Type B pancreatic cell (in vitro differentiated cells): Measurements from ENCODE around the gene EIF2S3. TPM values are rescaled to one million over a fixed set of nuclear protein-coding genes. Genes with fewer than 3 reads are reported as not detected.
"Not testable (repeated sequence)": the region's sequence is repeated elsewhere in the genome, so short reads cannot be mapped to it uniquely, and the experiment has no call there.

Source experiments
- DNase-seq: peaks from one replicate; pipeline ENCODE4 v3.0.0; 2021; ENCODE audit warnings: mixed read lengths; ENCODE audit not compliant: unreplicated experiment; ENCODE audit errors: extremely low spot score
- H3K27ac Mint-ChIP-seq: 2 replicates; pipeline ENCODE4 v1.8.0; 2021; ENCODE audit warnings: mild to moderate bottlenecking, mixed read lengths
- H3K27me3 Mint-ChIP-seq: 2 replicates; pipeline ENCODE4 v1.8.0; 2021; ENCODE audit warnings: mixed read lengths
- H3K36me3 Mint-ChIP-seq: 2 replicates; pipeline ENCODE4 v1.8.0; 2021; ENCODE audit warnings: mixed read lengths
- H3K4me1 Mint-ChIP-seq: one replicate; pipeline ENCODE4 v1.8.0; 2021; ENCODE audit warnings: mixed read lengths; ENCODE audit not compliant: unreplicated experiment
- H3K4me3 Mint-ChIP-seq: 2 replicates; pipeline ENCODE4 v1.8.0; 2021; ENCODE audit warnings: mild to moderate bottlenecking, mixed read lengths
- H3K9me3 Mint-ChIP-seq: 2 replicates; pipeline ENCODE4 v1.8.0; 2021; ENCODE audit warnings: mixed read lengths
- total RNA-seq: library from RNA; stranded (reverse); gene quantifications from 2 replicates; pipeline ENCODE4 v1.2.1, GENCODE V29; 2021; ENCODE audit warnings: low replicate concordance
- TF ChIP-seq, protein P1 (sequence below): fragments of 200-600 bp; sonication (generic); conservative IDR thresholded peaks from 2 replicates; pipeline ENCODE4 v1.5.0; 2021; ENCODE audit warnings: antibody characterized with exemption, mild to moderate bottlenecking

EIF2S3 gene
- total RNA-seq, 1 donor from 2014 or later = 418 TPM

DNA sequence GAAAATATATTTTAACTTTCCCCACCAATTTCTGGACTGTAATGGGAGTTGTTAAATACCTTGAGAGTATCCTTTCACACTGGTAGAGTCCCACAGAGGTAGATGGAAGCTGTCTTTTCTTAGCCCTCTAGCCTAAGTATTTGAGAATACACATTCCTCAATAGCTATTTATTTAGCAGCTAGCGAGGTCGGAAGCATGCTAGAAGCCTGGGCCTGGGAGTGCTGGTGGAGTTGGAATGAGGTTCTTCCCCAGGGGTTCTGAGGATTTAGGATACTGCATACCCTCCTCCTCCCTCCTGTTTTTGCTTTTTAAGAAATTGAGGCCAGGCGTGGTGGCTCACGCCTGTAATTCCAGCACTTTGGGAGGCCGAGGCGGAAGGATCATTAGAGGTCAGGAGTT lies 26.8 kb upstream of the EIF2S3 start:
- no peak for DNase-seq
- Mint-ChIP-seq H3K9me3 (no peaks in the 10 kb centered on the region), H3K4me3 (no peak overlapping the region), H3K27me3 (no peaks in the 10 kb centered on the region), H3K27ac (no peak overlapping the region), H3K36me3 (peaks cover 4% of the 10 kb centered on the region), H3K4me1 (peaks cover 3% of the 10 kb centered on the region)
- TF ChIP-seq, protein P1, sequence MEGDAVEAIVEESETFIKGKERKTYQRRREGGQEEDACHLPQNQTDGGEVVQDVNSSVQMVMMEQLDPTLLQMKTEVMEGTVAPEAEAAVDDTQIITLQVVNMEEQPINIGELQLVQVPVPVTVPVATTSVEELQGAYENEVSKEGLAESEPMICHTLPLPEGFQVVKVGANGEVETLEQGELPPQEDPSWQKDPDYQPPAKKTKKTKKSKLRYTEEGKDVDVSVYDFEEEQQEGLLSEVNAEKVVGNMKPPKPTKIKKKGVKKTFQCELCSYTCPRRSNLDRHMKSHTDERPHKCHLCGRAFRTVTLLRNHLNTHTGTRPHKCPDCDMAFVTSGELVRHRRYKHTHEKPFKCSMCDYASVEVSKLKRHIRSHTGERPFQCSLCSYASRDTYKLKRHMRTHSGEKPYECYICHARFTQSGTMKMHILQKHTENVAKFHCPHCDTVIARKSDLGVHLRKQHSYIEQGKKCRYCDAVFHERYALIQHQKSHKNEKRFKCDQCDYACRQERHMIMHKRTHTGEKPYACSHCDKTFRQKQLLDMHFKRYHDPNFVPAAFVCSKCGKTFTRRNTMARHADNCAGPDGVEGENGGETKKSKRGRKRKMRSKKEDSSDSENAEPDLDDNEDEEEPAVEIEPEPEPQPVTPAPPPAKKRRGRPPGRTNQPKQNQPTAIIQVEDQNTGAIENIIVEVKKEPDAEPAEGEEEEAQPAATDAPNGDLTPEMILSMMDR = no peak

DNA sequence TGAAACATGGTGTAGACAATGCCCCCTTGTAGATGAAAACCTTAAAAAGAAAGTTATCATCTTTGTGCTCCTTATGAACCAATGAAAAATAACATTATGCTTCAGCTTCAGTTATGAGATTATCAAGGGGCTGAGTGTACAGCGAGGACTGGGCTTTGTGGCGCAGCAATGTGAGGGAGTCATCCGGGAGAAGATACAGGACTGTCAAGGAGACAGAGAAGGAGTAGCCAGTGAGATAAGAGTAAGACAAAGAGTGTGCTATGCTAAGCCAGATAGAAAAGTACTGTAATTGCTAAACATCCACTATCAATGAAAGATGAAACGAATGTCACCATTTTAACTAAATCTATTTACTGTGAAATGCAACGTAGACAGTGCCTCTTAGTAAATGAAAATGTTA lies 24.2 kb upstream of the EIF2S3 start:
- no peaks in the 10 kb centered on the region for H3K27me3 Mint-ChIP-seq
- TF ChIP-seq, protein P1 = no peak
- no peak overlapping the region for H3K4me3 Mint-ChIP-seq
- no peak overlapping the region for H3K27ac Mint-ChIP-seq
- DNase-seq = no peak
- H3K36me3 Mint-ChIP-seq = no peaks in the 10 kb centered on the region
- no peaks in the 10 kb centered on the region for H3K9me3 Mint-ChIP-seq
- no peaks in the 10 kb centered on the region for H3K4me1 Mint-ChIP-seq

GRCh38 chrX:24034485-24034884 lies 20.3 kb upstream of the EIF2S3 start:
- TF ChIP-seq, protein P1 = no peak

DNA sequence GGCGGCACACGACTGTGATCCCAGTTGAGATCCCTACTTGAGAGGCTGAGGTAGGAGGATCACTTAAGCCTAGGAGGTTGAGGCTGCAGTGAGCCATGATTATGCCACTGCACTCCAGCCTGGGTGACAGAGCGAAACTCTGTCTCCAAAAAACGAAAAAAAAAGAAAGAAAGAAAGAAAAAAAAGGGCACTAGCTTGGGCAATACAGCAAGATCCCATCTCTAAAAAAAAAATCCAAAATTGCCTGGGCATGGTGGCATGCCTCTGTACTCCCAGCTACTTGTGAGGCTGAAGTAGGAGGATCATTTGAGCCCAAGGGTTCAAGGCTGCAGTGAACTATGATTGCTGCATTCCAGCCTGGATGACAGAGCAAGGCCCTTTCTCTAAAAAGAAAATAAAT lies 17.0 kb upstream of the EIF2S3 start:
- Mint-ChIP-seq H3K27ac (no peak overlapping the region), H3K4me3 (no peak overlapping the region), H3K27me3 (no peaks in the 10 kb centered on the region), H3K9me3 (no peaks in the 10 kb centered on the region), H3K4me1 (no peaks in the 10 kb centered on the region), H3K36me3 (no peaks in the 10 kb centered on the region)
- DNase-seq = no peak
- TF ChIP-seq, protein P1 = no peak

More at GRCh38 chrX:24034485-24034884, 20.3 kb upstream of the EIF2S3 start:
- DNase-seq = no peak
- Mint-ChIP-seq H3K27ac (no peak overlapping the region), H3K27me3 (no peaks in the 10 kb centered on the region), H3K4me1 (no peaks in the 10 kb centered on the region), H3K9me3 (no peaks in the 10 kb centered on the region), H3K36me3 (no peaks in the 10 kb centered on the region), H3K4me3 (no peak overlapping the region)

DNA sequence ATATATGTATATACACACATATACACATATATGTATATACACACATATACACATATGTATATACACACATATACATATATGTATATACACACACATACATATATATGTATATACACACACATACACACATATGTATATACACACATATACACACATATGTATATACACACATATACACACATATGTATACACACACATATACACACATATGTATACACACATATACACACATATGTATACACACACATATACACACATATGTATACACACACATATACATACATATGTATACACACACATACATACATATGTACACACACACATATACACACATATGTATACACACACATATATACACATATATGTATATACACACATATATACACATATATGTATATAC lies 8.7 kb upstream of the EIF2S3 start:
- not testable (repeated sequence) for H3K36me3 Mint-ChIP-seq, H3K4me1 Mint-ChIP-seq, H3K27ac Mint-ChIP-seq, H3K27me3 Mint-ChIP-seq, DNase-seq, H3K4me3 Mint-ChIP-seq, H3K9me3 Mint-ChIP-seq

DNA sequence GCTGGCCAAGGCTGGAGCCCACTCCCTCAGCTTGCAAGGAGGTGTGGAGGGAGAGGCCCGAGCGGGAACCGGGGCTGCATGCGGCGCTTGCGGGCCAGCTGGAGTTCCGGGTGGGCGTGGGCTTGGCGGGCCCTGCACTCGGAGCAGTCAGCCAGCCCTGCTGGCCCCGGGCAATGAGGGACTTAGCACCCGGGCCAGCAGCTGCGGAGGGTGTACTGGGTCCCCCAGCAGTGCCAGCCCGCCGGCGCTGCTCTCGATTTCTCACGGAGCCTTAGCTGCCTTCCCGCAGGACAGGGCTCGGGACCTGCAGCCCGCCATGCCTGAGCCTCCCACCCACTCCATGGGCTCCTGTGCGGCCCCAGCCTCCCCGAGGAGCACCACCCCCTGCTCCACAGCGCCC lies 5.1 kb upstream of the EIF2S3 start:
- H3K4me1 Mint-ChIP-seq, DNase-seq, H3K27ac Mint-ChIP-seq, H3K9me3 Mint-ChIP-seq, H3K36me3 Mint-ChIP-seq, H3K4me3 Mint-ChIP-seq, H3K27me3 Mint-ChIP-seq: not testable (repeated sequence)

DNA sequence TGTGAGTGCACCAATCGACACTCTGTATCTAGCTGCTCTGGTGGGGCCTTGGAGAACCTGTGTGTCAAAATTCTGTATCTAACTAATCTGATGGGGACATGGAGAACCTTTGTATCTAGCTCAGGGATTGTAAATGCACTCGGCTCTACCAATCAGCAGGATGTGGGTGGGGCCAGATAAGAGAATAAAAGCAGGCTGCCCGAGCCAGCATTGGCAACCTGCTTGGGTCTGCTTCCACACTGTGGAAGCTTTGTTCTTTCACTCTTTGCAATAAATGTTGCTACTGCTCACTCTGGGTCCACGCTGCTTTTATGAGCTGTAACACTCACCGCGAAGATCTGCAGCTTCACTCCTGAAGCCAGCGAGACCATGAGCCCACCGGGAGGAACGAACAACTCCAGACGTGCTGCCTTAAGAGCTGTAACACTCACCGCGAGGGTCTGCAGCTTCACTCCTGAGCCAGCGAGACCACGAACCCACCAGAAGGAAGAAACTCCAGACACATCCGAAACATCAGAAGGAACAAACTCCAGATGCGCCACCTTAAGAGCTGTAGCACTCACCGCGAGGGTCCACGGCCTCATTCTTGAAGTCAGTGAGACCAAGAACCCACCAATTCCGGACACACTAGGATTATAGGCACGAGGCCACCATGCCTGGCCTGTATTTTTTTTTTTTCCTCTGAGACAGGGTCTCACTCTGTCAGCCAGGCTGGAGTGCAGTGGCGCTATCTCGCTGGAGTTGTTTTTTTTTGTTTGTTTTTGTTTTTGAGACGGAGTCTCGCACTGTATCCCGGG lies 4.0 kb upstream of the EIF2S3 start:
- H3K36me3 Mint-ChIP-seq, H3K9me3 Mint-ChIP-seq, H3K4me1 Mint-ChIP-seq, H3K27me3 Mint-ChIP-seq, DNase-seq: not testable (repeated sequence)
- H3K4me3 Mint-ChIP-seq = peak overlapping the region; percentile 64
- peak overlapping the region; percentile 77 for H3K27ac Mint-ChIP-seq
